ENCODE data around the gene SRGAP2C.
"Not testable (repeated sequence)": the region's sequence is repeated elsewhere in the genome, so short reads cannot be mapped to it uniquely, and the experiment has no call there.

SRGAP2C gene

DNA sequence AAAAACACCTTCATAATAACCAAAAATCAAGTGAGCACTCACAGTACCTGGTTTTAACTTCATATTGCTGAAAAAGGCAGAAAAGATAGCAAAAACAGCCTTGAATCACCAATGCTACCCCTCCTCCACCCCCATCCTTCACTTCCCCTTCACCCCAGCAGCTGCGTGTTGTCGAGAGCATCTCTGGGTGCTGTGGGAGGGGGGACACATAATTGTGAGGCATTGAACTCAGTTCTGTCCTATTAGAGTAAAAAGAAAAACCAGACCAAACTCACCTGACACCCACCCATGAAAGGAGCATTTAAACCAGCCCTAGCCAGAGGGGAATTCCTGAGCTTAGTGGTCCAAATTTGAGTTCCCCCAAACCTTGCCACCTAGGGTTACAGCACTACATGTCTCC is 248.7 kb downstream of the SRGAP2C start:
- not testable (repeated sequence) for DNase-seq

- DNase-seq, result not testable (repeated sequence)
Measured at GRCh38 chr1:121438862-121439261, 254.1 kb downstream of the SRGAP2C start.

DNA sequence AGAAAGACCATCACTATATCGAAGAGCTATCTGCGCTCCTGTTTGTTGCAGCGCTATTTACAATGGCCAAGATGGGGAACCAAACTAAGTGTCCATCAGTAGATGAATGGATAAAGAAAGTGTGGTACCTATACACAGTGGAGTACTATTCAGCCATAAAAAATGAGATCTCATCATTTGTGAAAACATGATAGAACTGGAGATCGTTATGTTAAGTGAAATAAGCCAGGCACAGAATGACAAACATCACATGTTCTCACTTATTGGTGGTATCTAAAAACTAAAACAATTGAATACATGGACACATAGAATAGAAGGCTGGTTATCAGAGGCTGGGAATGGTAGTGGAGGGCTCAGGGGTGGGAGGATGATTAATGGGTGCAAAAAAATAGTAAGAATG is 256.2 kb downstream of the SRGAP2C start:
- DNase-seq, result no peak

Data from GDM1 (cell line).